ENCODE measurements around the gene AKAP8L. TPM values are rescaled to one million over a fixed set of nuclear protein-coding genes. Genes with fewer than 3 reads are reported as not detected.

AKAP8L gene
- polyA plus RNA-seq, 2 donors, result 37.9 to 75.5 TPM

DNA sequence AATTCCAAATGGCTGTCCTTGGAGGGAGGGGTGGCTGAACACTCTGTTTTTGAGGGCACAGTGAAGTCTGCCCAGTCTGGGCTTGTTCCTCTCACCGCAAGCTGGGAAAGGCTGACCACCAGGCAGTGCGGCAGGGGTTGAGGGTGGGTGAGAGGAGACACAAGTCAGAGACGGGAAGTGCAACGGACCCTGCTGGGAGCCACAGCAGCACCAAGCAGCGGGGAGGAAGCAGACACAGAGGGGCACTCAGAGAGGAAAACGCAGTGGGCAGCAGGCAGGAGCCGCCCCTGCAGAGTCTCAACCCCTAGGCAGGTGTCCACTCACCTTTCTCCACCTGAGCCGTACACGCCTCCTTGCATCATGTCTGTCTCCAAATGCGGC lies 15.6 kb downstream of the AKAP8L start:
- H3K27ac ChIP-seq (ENCODE audit: low read depth in 2 of 2, low read length in 1 of 2), result peak overlapping the region in 1 of 2 donors; percentile 23
- no peak overlapping the region for H3K4me3 ChIP-seq (ENCODE audit: low read depth in 1 of 2, low read length in 2 of 2)

DNA sequence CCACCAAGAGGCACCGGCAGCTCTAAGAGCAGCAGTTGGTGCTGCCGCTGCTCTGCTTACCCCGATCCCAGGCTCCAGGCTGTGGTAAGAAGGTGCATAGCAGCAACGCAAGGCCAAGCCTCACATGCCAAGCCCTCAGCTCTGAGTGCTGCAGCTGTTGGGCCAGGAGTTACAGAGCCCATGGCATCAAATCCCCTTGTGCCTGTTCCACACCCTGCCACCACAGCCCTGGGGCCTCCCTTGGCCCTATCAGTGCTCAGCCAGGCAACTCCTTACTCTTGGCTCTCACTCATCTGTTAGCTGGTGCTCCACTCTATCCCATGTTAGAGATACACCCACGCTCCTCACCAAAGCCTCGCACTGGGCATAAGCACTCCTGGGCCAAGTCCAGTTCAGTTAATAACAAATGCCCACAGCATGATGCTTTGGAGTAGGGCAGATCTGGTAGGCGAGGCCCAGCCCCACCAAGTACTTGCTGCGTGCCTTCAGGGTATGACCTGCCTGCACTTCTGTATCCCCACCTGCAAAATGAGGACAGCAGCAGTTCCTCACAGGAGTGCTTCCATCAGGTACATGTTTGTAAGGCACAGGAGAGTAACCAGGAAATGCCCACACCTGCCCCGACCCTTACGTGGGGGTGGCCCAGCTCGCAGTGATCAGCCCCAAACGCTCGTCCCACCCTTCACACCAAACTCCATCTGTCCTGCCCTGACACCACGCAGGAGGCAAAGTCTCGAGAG lies 16.2 kb downstream of the AKAP8L start:
- no peak overlapping the region for H3K27ac ChIP-seq (ENCODE audit: low read depth in 2 of 2, low read length in 1 of 2)

More for the DNA sequence above, 15.6 kb downstream of the AKAP8L start:
- no peaks in the 10 kb centered on the region for H3K9me3 ChIP-seq (ENCODE audit: control insufficient read depth in 2 of 2, insufficient read depth in 1 of 2, low read depth in 1 of 2, low read length in 1 of 2)
- H3K27me3 ChIP-seq (ENCODE audit: control insufficient read depth in 1 of 2, insufficient read depth in 2 of 2, low read length in 2 of 2), result no peaks in the 10 kb centered on the region
- H3K4me1 ChIP-seq (ENCODE audit: control insufficient read depth in 2 of 2, insufficient read depth in 2 of 2, low read length in 1 of 2), result peaks cover 0 to 7% of the 10 kb centered on the region in 2 donors
- peaks cover 19 to 58% of the 10 kb centered on the region in 2 donors for H3K36me3 ChIP-seq (ENCODE audit: control insufficient read depth in 2 of 2, insufficient read depth in 2 of 2, low read length in 1 of 2)
- WGBS, 2 donors, result 90 to 93% methylated on average over 8 to 10 of the region's 10 CpGs

DNA sequence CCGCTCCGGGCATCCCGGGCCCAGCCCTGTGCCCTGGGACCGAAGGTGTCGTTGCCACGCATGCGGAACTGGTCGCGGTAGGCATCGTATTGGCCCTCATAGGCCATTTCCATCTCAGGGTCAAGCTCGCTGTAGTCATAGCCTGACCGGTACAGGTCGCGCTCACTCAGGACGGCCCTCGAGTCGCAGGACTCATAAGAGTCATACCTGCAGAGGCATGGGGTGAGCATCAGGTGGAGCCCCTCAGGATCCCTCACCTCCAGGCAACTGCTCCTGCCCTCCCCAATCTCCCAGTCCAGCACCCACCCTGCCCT lies 17.4 kb downstream of the AKAP8L start:
- Histone ChIP-seq H3K9me3 (ENCODE audit: control insufficient read depth in 2 of 2, insufficient read depth in 1 of 2, low read depth in 1 of 2, low read length in 1 of 2) (no peaks in the 10 kb centered on the region), H3K27ac (ENCODE audit: low read depth in 2 of 2, low read length in 1 of 2) (peak overlapping the region in 1 of 2 donors; percentile 6), H3K4me3 (ENCODE audit: low read depth in 1 of 2, low read length in 2 of 2) (no peak overlapping the region), H3K4me1 (ENCODE audit: control insufficient read depth in 2 of 2, insufficient read depth in 2 of 2, low read length in 1 of 2) (peaks cover 5 to 7% of the 10 kb centered on the region in 2 donors), H3K27me3 (ENCODE audit: control insufficient read depth in 1 of 2, insufficient read depth in 2 of 2, low read length in 2 of 2) (no peaks in the 10 kb centered on the region), H3K36me3 (ENCODE audit: control insufficient read depth in 2 of 2, insufficient read depth in 2 of 2, low read length in 1 of 2) (peaks cover 37 to 76% of the 10 kb centered on the region in 2 donors)
- 95 to 96% methylated on average over 17 of the region's 17 CpGs for WGBS, 2 donors

More for the DNA sequence above, 16.2 kb downstream of the AKAP8L start:
- Histone ChIP-seq H3K9me3 (ENCODE audit: control insufficient read depth in 2 of 2, insufficient read depth in 1 of 2, low read depth in 1 of 2, low read length in 1 of 2) (no peaks in the 10 kb centered on the region), H3K4me3 (ENCODE audit: low read depth in 1 of 2, low read length in 2 of 2) (no peak overlapping the region), H3K36me3 (ENCODE audit: control insufficient read depth in 2 of 2, insufficient read depth in 2 of 2, low read length in 1 of 2) (peaks cover 25 to 64% of the 10 kb centered on the region in 2 donors), H3K27me3 (ENCODE audit: control insufficient read depth in 1 of 2, insufficient read depth in 2 of 2, low read length in 2 of 2) (no peaks in the 10 kb centered on the region), H3K4me1 (ENCODE audit: control insufficient read depth in 2 of 2, insufficient read depth in 2 of 2, low read length in 1 of 2) (peaks cover 0 to 7% of the 10 kb centered on the region in 2 donors)
- WGBS, 2 donors, result 80 to 87% methylated on average over 15 of the region's 15 CpGs

DNA sequence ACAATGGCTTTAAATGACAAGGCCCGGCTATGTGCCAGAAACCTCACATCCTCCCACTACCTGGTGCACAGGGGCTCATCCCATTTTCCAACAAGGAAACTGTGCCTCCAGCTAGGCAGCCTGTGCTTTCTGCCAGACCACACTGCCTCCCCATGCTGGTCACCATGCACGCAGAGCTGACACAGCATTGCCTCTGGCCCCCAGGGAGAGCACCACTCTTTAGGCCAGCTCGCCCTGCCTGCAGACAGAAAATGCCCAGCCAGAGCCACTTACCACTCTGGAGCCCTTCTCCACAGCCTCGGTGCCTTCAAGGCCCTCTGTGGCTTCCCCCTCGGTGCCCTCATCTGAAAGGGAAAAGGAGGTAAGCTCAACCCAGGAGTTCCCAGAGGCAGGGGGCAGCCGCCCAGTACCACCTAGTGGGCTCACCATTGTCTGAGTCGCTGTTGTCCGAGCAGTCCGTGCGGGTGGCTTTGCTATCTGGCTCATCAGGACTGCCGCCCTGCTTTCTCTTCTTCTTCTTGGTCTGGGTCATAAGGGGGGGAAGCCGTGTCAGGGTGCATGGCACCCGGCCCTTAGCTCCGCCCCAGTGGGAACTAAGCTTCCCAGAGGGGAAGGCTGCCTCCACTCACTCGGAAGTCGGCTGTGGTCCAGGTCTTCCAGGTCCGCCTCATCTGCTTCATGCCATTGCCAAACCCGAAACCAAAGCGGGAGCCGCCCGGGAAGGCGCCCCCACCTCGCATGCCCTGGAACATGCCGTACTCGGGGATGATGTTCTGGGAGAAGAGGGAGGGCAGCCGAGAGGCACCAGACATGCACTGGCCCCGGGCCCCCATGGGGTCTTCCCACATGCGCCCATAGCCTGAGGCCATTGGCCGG lies 18.0 kb downstream of the AKAP8L start:
- no peak overlapping the region for H3K4me3 ChIP-seq (ENCODE audit: low read depth in 1 of 2, low read length in 2 of 2)
- no peaks in the 10 kb centered on the region for H3K9me3 ChIP-seq (ENCODE audit: control insufficient read depth in 2 of 2, insufficient read depth in 1 of 2, low read depth in 1 of 2, low read length in 1 of 2)
- peaks cover 42 to 78% of the 10 kb centered on the region in 2 donors for H3K36me3 ChIP-seq (ENCODE audit: control insufficient read depth in 2 of 2, insufficient read depth in 2 of 2, low read length in 1 of 2)
- peak overlapping the region in 1 of 2 donors; percentile 6 for H3K27ac ChIP-seq (ENCODE audit: low read depth in 2 of 2, low read length in 1 of 2)
- 81 to 87% methylated on average over 28 to 29 of the region's 29 CpGs for WGBS, 2 donors
- peaks cover 5 to 7% of the 10 kb centered on the region in 2 donors for H3K4me1 ChIP-seq (ENCODE audit: control insufficient read depth in 2 of 2, insufficient read depth in 2 of 2, low read length in 1 of 2)
- H3K27me3 ChIP-seq (ENCODE audit: control insufficient read depth in 1 of 2, insufficient read depth in 2 of 2, low read length in 2 of 2), result no peaks in the 10 kb centered on the region

DNA sequence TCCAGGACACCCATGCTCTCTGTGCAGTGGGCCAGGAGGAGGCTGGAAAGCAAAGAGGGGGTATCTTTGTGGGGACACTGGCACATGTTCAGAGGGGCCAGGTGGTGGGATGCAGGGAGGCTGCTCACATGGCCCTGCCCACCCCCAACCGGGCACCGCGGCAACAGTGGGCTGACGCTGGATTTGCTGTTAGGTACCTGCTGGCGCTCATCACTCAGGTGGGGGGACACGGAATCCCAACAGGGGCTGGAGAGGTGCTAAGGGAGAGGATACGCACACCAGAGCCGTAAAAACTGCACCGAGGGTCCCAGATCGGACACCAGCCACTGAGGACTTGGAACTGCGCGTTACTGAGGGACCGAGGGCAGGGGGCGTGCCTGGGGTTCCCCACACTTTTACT lies 19.2 kb downstream of the AKAP8L start:
- Histone ChIP-seq H3K4me3 (ENCODE audit: low read depth in 1 of 2, low read length in 2 of 2) (no peak overlapping the region), H3K27me3 (ENCODE audit: control insufficient read depth in 1 of 2, insufficient read depth in 2 of 2, low read length in 2 of 2) (no peaks in the 10 kb centered on the region), H3K27ac (ENCODE audit: low read depth in 2 of 2, low read length in 1 of 2) (no peak overlapping the region), H3K9me3 (ENCODE audit: control insufficient read depth in 2 of 2, insufficient read depth in 1 of 2, low read depth in 1 of 2, low read length in 1 of 2) (no peaks in the 10 kb centered on the region), H3K4me1 (ENCODE audit: control insufficient read depth in 2 of 2, insufficient read depth in 2 of 2, low read length in 1 of 2) (peaks cover 5 to 7% of the 10 kb centered on the region in 2 donors), H3K36me3 (ENCODE audit: control insufficient read depth in 2 of 2, insufficient read depth in 2 of 2, low read length in 1 of 2) (peaks cover 42 to 78% of the 10 kb centered on the region in 2 donors)
- 94 to 96% methylated on average over 12 to 14 of the region's 14 CpGs for WGBS, 2 donors

DNA sequence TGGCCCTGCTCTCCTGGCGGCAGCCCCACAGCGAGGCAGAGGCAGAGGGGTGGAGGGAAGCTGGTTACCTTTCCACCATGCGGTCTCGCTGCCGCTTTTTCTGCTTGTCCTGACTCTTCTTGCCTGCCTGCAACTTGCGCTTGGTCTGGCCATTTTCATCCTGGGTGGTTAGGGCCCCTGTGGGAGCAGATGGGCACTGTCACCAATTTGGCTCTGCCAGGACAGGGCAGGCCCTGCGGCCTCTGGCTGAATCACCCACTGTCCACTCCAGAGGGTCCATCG lies 19.6 kb downstream of the AKAP8L start:
- H3K36me3 ChIP-seq (ENCODE audit: control insufficient read depth in 2 of 2, insufficient read depth in 2 of 2, low read length in 1 of 2), result peaks cover 42 to 78% of the 10 kb centered on the region in 2 donors
- peaks cover 5 to 7% of the 10 kb centered on the region in 2 donors for H3K4me1 ChIP-seq (ENCODE audit: control insufficient read depth in 2 of 2, insufficient read depth in 2 of 2, low read length in 1 of 2)
- 94 to 96% methylated on average over 8 of the region's 8 CpGs for WGBS, 2 donors
- no peak overlapping the region for H3K4me3 ChIP-seq (ENCODE audit: low read depth in 1 of 2, low read length in 2 of 2)
- H3K9me3 ChIP-seq (ENCODE audit: control insufficient read depth in 2 of 2, insufficient read depth in 1 of 2, low read depth in 1 of 2, low read length in 1 of 2), result no peaks in the 10 kb centered on the region
- H3K27ac ChIP-seq (ENCODE audit: low read depth in 2 of 2, low read length in 1 of 2), result no peak overlapping the region
- H3K27me3 ChIP-seq (ENCODE audit: control insufficient read depth in 1 of 2, insufficient read depth in 2 of 2, low read length in 2 of 2), result no peaks in the 10 kb centered on the region

DNA sequence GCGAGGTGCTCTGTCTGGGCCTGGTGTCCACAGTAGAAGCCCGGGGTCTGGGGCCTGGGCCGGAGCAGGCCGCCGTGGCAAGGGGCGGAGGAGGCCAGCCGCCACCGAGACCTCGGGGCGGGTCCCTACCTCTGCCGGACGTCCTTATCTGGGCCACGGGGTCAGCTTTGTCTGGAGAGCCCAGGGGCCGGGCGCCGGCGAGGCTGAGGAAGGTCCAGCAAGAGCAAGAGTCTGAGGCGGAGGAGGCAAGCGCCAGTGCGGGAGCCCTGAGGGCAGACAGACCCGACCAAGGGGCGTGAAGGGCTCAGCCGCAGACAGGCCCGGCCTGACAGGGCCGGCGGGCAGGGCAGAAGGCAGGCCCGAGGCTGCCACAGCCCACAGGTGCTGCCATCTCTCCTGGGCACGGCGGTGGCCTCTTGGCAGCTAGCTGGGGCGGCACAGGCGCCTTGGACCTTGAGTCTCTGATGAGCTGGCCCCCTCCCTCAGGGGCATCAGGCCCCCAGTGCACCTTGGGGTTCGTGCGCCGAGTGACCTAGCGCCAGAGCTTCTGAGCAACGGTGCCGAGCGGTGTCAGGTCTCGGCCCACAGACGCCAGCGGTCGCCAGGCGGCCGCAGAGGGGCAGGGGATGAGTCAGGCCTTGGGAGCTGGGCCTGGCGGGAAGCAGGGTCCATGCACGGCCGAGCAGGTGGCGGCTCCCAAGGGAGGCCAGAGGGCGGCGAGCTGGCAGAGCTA lies 20.1 kb downstream of the AKAP8L start:
- 89 to 90% methylated on average over 43 to 50 of the region's 50 CpGs for WGBS, 2 donors
- H3K9me3 ChIP-seq (ENCODE audit: control insufficient read depth in 2 of 2, insufficient read depth in 1 of 2, low read depth in 1 of 2, low read length in 1 of 2), result no peaks in the 10 kb centered on the region
- H3K4me1 ChIP-seq (ENCODE audit: control insufficient read depth in 2 of 2, insufficient read depth in 2 of 2, low read length in 1 of 2), result peaks cover 5 to 7% of the 10 kb centered on the region in 2 donors
- no peaks in the 10 kb centered on the region for H3K27me3 ChIP-seq (ENCODE audit: control insufficient read depth in 1 of 2, insufficient read depth in 2 of 2, low read length in 2 of 2)
- H3K27ac ChIP-seq (ENCODE audit: low read depth in 2 of 2, low read length in 1 of 2), result no peak overlapping the region
- no peak overlapping the region for H3K4me3 ChIP-seq (ENCODE audit: low read depth in 1 of 2, low read length in 2 of 2)
- H3K36me3 ChIP-seq (ENCODE audit: control insufficient read depth in 2 of 2, insufficient read depth in 2 of 2, low read length in 1 of 2), result peaks cover 42 to 74% of the 10 kb centered on the region in 2 donors

DNA sequence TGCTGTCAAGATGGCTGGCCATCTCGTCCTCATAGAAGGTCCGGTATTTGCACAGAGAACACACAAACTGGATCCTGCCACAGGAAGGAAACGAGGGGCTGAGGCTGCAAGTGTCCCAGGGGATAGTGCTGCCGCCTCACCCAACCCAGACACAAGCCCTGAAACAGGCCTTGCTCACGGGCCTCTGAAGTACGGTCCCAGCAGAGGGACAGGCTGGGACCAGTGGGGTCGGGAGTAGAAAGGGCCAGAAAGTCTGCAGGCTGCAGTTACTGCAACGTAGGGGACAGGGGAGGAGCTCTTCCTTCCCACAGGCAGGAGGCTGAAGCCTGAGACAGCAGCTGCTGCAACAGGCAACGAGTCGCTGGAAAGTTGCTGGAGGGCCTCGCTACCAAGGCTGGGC lies 21.0 kb downstream of the AKAP8L start:
- H3K4me3 ChIP-seq (ENCODE audit: low read depth in 1 of 2, low read length in 2 of 2), result no peak overlapping the region
- H3K4me1 ChIP-seq (ENCODE audit: control insufficient read depth in 2 of 2, insufficient read depth in 2 of 2, low read length in 1 of 2), result peaks cover 3 to 5% of the 10 kb centered on the region in 2 donors
- no peak overlapping the region for H3K27ac ChIP-seq (ENCODE audit: low read depth in 2 of 2, low read length in 1 of 2)
- no peaks in the 10 kb centered on the region for H3K9me3 ChIP-seq (ENCODE audit: control insufficient read depth in 2 of 2, insufficient read depth in 1 of 2, low read depth in 1 of 2, low read length in 1 of 2)
- no peaks in the 10 kb centered on the region for H3K27me3 ChIP-seq (ENCODE audit: control insufficient read depth in 1 of 2, insufficient read depth in 2 of 2, low read length in 2 of 2)
- H3K36me3 ChIP-seq (ENCODE audit: control insufficient read depth in 2 of 2, insufficient read depth in 2 of 2, low read length in 1 of 2), result peaks cover 42 to 69% of the 10 kb centered on the region in 2 donors
- 83 to 87% methylated on average over 11 of the region's 11 CpGs for WGBS, 2 donors

DNA sequence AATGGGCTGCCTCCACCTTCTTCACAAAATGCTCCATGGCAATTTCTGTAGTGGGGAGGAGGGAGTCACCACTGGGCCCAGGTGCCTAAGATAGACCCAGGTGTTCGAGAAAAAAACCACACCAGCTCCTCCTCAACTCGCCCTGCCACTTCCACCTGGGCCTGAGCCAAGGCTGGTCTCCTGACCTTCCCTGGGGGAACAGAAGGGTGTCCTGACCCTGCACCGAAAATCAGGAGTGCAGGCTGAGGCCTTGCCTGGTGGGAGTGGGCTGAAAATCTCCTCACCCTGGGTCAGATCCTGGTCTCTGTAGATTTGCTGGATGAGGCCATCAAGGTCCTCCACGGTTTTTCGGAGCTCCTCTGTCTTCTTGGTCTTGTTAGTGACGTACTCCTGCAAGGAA lies 21.6 kb downstream of the AKAP8L start:
- Histone ChIP-seq H3K36me3 (ENCODE audit: control insufficient read depth in 2 of 2, insufficient read depth in 2 of 2, low read length in 1 of 2) (peaks cover 42 to 64% of the 10 kb centered on the region in 2 donors), H3K27ac (ENCODE audit: low read depth in 2 of 2, low read length in 1 of 2) (no peak overlapping the region), H3K4me3 (ENCODE audit: low read depth in 1 of 2, low read length in 2 of 2) (no peak overlapping the region), H3K27me3 (ENCODE audit: control insufficient read depth in 1 of 2, insufficient read depth in 2 of 2, low read length in 2 of 2) (no peaks in the 10 kb centered on the region), H3K9me3 (ENCODE audit: control insufficient read depth in 2 of 2, insufficient read depth in 1 of 2, low read depth in 1 of 2, low read length in 1 of 2) (no peaks in the 10 kb centered on the region), H3K4me1 (ENCODE audit: control insufficient read depth in 2 of 2, insufficient read depth in 2 of 2, low read length in 1 of 2) (peaks cover 2 to 5% of the 10 kb centered on the region in 2 donors)
- 85 to 89% methylated on average over 6 of the region's 6 CpGs for WGBS, 2 donors
